GM13977 (cell line): Measurements from ENCODE around the gene CEP170B.
"Not testable (repeated sequence)": the region's sequence is repeated elsewhere in the genome, so short reads cannot be mapped to it uniquely, and the experiment has no call there.

Experiments
- DNase-seq: peaks from one replicate; pipeline ENCODE4 v3.0.0; 2012; ENCODE audit warnings: low spot score
- in situ Hi-C: fragments of 300-500 bp; cut with MboI; formaldehyde crosslinking; loops from one replicate; pipeline ENCODE4 v1.12.0; 2022; ENCODE audit warnings: low sequenced_read_pairs, low pct_unique_long_range_greater_than_20kb, mixed read lengths, inconsistent platforms; ENCODE audit not compliant: unreplicated experiment
- TF ChIP-seq, protein P1 (sequence below): IDR thresholded peaks from 2 replicates; pipeline ENCODE4 v1.5.1; 2012; ENCODE audit warnings: mild to moderate bottlenecking, control low read depth; ENCODE audit not compliant: insufficient read depth; ENCODE audit errors: extremely low read depth, missing control alignments

Gene CEP170B

DNA sequence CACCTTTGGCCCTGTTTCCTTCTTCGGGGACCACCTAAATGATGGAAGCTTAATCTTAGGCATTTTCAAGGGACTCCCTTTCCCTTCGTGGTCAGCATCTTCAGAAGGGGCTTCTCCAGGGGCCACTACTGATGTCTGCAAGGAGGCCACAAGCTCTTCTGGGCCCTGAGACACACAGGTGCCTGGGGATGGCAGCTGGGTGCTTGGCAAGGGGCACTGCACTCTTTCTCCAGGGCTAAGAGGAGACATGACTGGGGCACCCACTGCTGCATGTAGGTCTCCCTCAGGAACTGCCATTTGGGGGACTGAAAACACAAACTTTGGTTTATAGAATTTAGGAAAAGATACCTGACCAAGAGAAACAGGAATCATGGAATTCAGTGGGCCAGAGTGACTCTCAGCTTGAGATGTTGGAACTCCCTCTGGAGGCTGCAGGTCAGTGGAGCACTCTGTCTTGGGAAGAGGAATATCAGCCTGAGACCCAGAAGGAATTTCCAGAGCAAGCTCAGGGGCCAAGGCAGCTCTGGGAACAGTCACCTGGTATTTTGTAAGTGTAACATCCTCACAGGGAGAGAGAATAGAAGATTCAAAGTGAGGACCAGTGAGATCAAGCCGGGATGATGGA, 75.6 kb downstream of the CEP170B start:
- TF ChIP-seq, protein P1, sequence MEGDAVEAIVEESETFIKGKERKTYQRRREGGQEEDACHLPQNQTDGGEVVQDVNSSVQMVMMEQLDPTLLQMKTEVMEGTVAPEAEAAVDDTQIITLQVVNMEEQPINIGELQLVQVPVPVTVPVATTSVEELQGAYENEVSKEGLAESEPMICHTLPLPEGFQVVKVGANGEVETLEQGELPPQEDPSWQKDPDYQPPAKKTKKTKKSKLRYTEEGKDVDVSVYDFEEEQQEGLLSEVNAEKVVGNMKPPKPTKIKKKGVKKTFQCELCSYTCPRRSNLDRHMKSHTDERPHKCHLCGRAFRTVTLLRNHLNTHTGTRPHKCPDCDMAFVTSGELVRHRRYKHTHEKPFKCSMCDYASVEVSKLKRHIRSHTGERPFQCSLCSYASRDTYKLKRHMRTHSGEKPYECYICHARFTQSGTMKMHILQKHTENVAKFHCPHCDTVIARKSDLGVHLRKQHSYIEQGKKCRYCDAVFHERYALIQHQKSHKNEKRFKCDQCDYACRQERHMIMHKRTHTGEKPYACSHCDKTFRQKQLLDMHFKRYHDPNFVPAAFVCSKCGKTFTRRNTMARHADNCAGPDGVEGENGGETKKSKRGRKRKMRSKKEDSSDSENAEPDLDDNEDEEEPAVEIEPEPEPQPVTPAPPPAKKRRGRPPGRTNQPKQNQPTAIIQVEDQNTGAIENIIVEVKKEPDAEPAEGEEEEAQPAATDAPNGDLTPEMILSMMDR: no peak
- peak; percentile 11 for DNase-seq

DNA sequence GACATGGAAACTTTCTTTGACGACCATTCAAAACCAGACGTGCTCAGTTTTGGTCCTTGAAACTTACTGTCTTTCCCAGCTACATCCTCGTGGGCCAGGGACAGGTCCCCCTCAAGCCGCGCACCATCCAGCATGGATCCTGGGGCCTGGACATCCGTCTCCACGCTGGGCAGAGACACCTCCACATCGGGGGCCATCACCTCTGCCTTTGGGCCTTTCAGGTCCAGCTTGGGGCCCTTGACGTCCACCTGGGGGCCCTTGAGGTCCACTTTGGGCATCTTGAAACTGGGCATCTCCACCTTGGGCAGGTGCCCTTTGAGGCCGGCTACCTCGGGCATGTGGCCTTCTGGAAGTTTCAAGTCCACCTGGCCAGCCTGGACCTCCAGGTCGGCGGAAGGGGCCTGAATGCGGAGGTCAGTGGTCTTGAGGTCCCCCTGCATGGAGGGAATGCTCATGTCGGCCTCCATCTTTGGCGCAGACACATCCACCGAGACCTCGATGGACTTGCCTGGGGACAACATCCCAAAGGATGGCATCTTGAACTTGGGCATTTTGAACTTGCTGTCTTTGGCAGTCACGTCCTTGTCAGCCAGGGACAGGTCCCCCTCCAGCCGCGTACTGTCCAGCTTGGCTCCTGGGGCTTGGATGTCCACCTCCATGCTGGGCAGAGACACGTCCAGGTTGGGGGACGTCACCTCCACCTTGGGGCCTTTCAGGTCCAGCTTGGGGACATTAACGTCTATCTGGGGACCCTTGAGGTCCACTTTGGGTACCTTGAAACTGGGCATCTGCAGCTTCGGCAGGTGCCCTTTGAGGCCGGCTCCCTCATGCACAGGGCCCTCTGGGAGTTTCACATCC, 76.7 kb downstream of the CEP170B start:
- in situ Hi-C loops: no loop called here
- TF ChIP-seq, protein P1: no peak
- DNase-seq: no peak

More for the DNA sequence above, 75.6 kb downstream of the CEP170B start:
- in situ Hi-C loops: no loop called here

DNA sequence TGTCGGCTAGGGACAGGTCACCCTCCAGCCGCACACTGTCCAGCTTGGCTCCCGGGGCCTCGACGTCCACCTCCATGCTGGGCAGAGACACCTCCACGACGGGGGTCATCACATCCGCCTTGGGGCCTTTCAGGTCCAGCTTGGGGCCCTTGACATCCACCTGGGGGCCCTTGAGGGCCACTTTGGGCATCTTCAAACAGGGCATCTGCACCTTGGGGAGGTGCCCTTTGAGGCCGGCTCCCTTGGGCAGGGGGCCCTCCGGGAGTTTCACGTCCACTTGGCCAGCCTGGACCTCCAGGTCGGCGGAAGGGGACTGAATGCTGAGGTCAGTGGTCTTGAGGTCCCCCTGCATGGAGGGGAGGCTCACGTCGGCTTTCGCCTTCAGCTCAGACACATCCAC, 77.5 kb downstream of the CEP170B start:
- DNase-seq: no peak
- in situ Hi-C loops: no loop called here
- TF ChIP-seq, protein P1: no peak

DNA sequence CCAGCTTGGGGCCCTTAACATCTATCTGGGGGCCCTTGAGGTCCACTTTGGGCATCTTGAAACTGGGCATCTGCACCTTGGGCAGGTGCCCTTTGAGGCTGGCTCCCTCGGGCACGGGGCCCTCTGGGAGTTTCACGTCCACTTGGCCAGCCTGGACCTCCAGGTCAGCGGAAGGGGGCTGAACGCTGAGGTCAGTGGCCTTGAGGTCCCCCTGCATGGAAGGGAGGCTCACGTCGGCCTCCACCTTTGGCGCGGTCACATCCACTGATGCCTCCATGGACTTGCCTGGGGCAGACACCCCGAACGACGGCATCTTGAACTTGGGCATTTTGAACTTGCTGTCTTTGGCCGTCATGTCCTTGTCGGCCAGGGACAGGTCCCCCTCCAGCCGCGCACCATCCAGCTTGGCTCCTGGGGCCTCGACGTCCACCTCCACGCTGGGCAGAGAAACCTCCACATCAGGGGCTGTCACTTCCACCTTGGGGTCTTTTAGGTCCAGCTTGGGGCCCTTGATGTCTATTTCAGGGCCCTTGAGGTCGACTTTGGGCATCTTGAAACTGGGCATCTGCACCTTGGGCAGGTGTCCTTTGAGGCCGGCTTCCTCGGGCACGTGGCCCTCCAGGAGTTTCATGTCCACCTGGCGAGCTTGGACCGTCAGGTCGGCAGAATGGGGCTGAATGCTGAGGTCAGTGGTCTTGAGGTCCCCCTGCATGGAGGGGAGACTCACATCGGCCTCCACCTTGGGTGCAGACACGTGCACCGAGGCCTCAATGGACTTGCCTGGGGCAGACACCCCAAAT, 78.3 kb downstream of the CEP170B start:
- in situ Hi-C loops, DNase-seq: not testable (repeated sequence)

DNA sequence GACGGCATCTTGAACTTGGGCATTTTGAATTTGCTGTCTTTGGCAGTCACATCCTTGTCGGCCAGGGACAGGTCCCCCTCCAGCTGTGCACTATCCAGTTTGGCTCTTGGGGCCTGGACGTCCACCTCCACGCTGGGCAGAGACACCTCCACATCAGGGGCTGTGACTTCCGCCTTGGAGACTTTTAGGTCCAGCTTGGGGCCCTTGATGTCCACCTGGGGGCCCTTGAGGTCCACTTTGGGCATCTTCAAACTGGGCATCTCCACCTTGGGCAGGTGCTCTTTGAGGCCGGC, 78.9 kb downstream of the CEP170B start:
- DNase-seq, in situ Hi-C loops: not testable (repeated sequence)

DNA sequence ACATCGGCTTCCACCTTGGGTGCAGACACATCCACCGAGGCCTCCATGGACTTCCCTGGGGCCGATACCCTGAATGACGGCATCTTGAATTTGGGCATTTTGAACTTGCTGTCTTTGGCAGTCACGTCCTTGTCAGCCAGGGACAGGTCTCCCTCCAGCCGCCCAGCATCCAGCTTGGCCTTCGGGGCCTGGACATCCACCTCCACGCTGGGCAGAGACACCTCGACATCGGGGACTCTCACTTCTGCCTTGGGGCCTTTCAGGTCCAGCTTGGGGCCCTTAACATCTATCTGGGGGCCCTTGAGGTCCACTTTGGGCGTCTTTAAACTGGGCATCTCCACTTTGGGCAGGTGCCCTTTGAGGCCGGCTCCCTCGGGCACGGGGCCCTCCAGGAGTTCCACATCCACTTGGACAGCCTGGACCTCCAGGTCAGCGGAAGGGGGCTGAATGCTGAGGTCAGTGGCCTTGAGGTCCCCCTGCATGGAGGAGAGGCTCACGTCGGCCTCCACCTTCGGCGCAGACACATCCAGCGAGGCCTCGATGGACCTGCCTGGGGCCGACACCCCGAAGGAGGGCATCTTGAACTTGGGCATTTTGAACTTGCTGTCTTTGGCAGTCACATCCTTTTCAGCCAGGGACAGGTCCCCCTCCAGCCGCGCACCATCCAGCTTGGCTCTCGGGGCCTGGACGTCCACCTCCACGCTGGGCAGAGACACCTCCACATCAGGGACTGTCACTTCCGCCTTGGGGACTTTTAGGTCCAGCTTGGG, 79.6 kb downstream of the CEP170B start:
- in situ Hi-C loops, DNase-seq: not testable (repeated sequence)

DNA sequence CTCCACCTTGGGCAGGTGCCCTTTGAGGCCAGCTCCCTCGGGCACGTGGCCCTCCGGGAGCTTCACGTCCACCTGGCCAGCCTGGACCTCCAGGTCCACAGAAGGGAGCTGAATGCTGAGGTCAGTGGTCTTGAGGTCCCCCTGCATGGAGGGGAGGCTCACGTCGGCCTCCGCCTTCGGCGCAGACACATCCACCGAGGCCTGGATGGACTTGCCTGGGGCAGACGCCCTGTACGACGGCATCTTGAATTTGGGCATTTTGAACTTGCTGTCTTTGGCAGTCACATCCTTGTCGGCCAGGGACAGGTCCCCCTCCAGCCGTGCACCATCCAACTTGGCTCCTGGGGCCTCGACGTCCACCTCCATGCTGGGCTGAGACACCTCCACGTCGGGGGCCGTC, 80.2 kb downstream of the CEP170B start:
- DNase-seq, in situ Hi-C loops: not testable (repeated sequence)
